GM19025 (cell line): ENCODE data around the gene SERTM2.

Source experiments
- ATAC-seq: cut with Tn5 transposase; IDR thresholded peaks from one replicate; pipeline ENCODE4 v1.9.1; 2021; ENCODE audit warnings: mild to moderate bottlenecking, low read depth, moderate library complexity; ENCODE audit not compliant: unreplicated experiment

Gene SERTM2

DNA sequence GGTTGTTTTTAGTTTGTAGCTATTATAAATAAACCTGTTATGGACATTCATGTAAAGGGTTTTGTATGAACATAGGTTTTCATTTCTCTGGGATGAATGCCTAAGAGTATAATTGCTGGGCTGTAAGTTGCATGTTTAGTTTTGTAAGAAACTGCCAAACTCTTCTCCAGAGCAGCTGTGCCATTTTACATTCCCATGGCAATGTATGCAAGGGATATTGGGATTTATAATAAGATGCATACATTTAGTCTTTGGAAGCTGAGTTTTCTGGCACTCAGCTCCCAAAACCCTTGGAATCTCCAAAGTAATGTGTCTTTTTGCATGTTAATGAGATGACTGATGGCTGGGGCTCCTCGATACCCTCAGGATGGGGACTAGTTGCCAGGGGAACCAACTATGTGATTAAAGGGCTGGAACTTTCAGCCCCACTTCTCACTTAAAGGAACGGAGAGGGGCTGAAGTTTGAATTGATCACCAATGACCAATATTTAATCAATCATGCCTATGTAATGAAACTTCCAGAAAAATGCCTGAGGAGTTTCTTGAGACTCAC, 44.0 kb downstream of the SERTM2 start:
- ATAC-seq, result no peak

DNA sequence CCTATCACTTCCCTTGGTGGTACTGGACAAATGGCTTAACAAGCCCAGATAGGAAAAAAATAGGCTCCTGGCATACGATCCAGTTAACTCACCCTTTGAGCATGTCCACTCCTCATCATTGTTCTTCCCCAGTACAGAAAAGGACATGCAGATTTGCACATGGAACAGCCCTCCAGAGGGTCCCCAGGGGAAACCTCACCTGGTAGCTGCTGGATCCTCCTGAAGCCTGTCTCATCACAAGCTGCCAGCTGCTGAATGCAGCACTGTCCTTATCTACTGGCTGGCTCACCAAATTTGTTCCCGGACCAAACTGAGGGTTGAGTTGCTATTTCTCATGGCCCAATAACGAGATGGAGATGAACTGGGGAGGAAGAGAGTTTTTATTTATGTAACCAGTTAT, 49.4 kb downstream of the SERTM2 start:
- ATAC-seq, result no peak

DNA sequence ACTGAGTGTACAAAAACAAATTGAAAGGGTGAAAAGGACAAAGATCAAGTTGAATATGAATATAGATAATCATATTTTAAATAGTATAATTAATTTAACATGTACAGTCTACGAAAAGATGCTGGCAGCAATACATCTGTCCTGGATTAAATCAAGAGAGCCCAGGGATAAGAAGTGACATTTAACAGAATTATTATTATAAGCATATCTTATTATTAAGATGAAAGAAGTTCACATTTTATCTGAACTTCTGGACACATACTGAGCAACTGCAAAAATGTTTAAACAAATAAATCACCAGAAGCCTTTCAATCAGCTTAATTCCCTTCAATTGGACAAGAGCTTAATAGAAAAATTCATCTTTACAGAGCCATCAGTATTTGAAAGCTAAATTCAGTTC, 50.4 kb downstream of the SERTM2 start:
- ATAC-seq, result no peak

DNA sequence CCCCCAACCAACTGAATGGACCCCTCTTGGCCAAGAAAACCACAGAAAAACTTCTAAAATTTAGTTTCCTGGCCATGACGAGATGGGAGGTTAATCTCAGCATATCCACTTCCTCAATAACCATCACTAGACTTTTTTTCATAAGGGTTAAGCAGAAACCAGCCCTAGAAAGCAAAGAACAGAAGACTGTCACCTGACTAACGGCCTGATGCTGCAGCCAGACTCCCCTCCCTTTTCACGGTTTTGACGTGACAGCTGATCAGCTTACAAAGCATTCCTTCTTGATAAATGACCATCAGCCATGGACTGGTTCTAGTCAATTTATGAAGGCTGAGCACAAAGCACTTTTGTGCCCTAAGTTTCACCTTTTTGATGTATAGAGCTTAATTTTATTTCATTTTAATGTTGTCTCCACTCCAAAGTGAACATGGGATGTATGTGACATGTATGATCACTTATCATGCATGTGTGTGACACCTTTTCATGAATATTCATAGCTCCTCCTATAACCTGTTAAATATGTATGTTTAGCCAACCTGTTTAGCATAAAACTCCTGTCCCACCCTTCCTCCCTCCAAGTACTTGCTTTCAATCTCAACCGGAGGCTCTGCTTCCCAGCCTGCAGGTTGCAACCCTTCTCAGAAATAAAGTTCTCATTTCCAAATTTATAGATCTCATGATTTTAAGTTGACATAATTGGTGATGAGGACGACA, 56.3 kb downstream of the SERTM2 start:
- no peak for ATAC-seq

DNA sequence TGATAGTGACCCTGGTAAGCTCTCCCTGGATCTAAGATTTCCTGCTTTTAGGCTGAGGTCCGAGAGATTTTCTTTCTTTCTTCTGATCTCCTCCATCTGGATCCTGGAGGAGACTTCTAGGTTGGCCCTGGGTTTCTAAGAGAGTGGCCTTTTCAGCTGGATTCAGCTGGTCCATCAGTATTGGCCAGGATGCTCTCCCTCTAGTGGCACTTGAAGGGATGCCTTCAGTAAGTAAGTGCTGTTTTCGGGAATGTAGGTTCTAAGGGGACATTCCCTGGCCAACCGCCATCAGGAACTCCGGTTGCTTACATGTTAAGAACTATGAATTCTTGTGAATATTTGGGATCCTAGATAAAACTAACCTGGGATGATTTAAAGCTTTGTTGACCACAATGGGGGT, 56.9 kb downstream of the SERTM2 start:
- no peak for ATAC-seq

DNA sequence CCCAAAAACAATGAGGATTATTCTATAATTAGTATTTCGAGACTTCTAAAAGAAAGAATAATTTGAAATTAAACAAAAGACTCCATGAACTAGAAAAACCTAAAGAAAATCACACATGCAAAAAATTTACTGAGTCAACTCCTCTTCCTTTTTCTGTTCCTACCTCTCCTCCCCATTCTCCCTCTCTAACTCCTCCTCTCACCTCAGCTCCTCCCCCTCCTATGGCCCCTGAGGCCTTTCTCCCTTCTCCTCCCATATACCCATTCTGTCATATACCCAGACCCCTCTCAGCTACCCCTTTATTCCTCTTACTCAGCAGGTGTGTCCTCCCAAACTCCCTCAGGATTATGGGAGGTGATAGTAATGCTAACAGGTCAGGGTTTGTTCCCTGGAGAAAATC, 57.4 kb downstream of the SERTM2 start:
- ATAC-seq, result no peak
